HCT116 (cell line): ENCODE measurements around the gene ATP8A2. TPM values are rescaled to one million over a fixed set of nuclear protein-coding genes. Genes with fewer than 3 reads are reported as not detected.

Experiments
- ATAC-seq: fragments of 200-7000 bp; cut with Tn5 transposase; 2 replicates; pipeline ENCODE4 v1.9.1; 2020; ENCODE audit warnings: mild to moderate bottlenecking, moderate library complexity
- BruUV-seq: library from RNA; stranded (reverse); fragments of 400-500 nt; replicated peaks from 2 replicates; lab custom pipeline; 2021; lab: Mats Ljungman, UMichigan
- CTCF ChIA-PET: fragments of 300-600 bp; sonication (Branson Sonifier 250); formaldehyde crosslinking; loops from one replicate; lab custom pipeline; 2021; ENCODE audit warnings: antibody characterized with exemption; lab: Charles Lee
- POLR2A ChIA-PET: fragments of 300-600, 350-600 bp; sonication (Branson Sonifier 250); formaldehyde crosslinking; loops from one replicate; lab custom pipeline; 2021; ENCODE audit warnings: antibody characterized with exemption; lab: Charles Lee
- RAD21 ChIA-PET, 2 experiments: fragments of 300-600 bp; sonication (Branson Sonifier 250); formaldehyde crosslinking; loops; one replicate each; lab custom pipeline; 2023; ENCODE audit warnings: low total read pairs in 2 of 2; ENCODE audit not compliant: uncharacterized antibody in 2 of 2, unreplicated experiment in 2 of 2, low non-redundant PET in 1 of 2; lab: Charles Lee
- DNase-seq: peaks from one replicate; pipeline ENCODE4 v3.0.0-alpha.2; 2010; ENCODE audit warnings: low read depth, low spot score
- H2AFZ ChIP-seq: fragments of 200-600 bp; shearing (Covaris generic), sonication (generic); 2 replicates; pipeline ENCODE4 v1.6.1; 2017; ENCODE audit warnings: low read depth, mixed run types, mixed read lengths, antibody characterized with exemption, low read length; ENCODE audit not compliant: poor library complexity, severe bottlenecking
- H3K27ac ChIP-seq: 2 replicates; pipeline ENCODE4 v1.5.1; 2012; ENCODE audit warnings: low read depth, low read length
- H3K27me3 ChIP-seq: fragments of 200-600 bp; sonication (generic); 2 replicates; pipeline ENCODE4 v1.6.1; 2016; ENCODE audit warnings: mixed run types, low read length, mixed read lengths; ENCODE audit not compliant: insufficient read depth
- H3K36me3 ChIP-seq, 2 experiments: fragments of 200-500 bp in 1 of 2; fragments of 200-600 bp in 1 of 2; sonication (Bioruptor generic) in 1 of 2; sonication (generic) in 1 of 2; 2 replicates each; pipeline versions ENCODE4 v1.5.1 to v1.6.1; 2014 to 2016; ENCODE audit warnings: low read length in 2 of 2, inconsistent platforms in 1 of 2, mixed read lengths in 1 of 2, mixed run types in 1 of 2; ENCODE audit not compliant: insufficient read depth in 2 of 2, control insufficient read depth in 1 of 2
- H3K4me1 ChIP-seq, 2 experiments: fragments of 200-600 bp in 1 of 2; sonication (generic) in 1 of 2; 2 replicates each; pipeline versions ENCODE4 v1.5.1 to v1.6.1; 2012 to 2017; ENCODE audit warnings: low read length in 2 of 2, inconsistent platforms in 1 of 2, mild to moderate bottlenecking in 1 of 2, mixed read lengths in 1 of 2, mixed run types in 1 of 2, moderate library complexity in 1 of 2; ENCODE audit not compliant: insufficient read depth in 2 of 2, control insufficient read depth in 1 of 2
- H3K4me2 ChIP-seq: fragments of 200-600 bp; sonication (generic); 2 replicates; pipeline ENCODE4 v1.6.1; 2017; ENCODE audit warnings: mixed run types, low read length, mixed read lengths
- H3K4me3 ChIP-seq, 2 experiments: fragments of 200-600 bp in 1 of 2; sonication (generic) in 1 of 2; replicated peaks in 1 of 2; 2 replicates each; pipeline ENCODE4 v1.5.1; 2011 to 2016; ENCODE audit warnings: low read length in 2 of 2, control low read depth in 1 of 2, low read depth in 1 of 2, mild to moderate bottlenecking in 1 of 2, mixed read lengths in 1 of 2, mixed run types in 1 of 2
- H3K79me2 ChIP-seq: fragments of 200-600 bp; sonication (generic); 2 replicates; pipeline ENCODE4 v1.6.1; 2017; ENCODE audit warnings: mild to moderate bottlenecking, mixed run types, low read length, moderate library complexity, mixed read lengths; ENCODE audit not compliant: insufficient read depth
- H3K9ac ChIP-seq: fragments of 200-600 bp; sonication (generic); 2 replicates; pipeline ENCODE4 v1.6.1; 2016; ENCODE audit warnings: low read length, mixed read lengths
- H3K9me2 ChIP-seq: fragments of 200-600 bp; sonication (generic), shearing (Covaris generic); 2 replicates; pipeline ENCODE4 v1.6.1; 2017; ENCODE audit warnings: mixed run types, mild to moderate bottlenecking, moderate library complexity; ENCODE audit not compliant: insufficient read depth
- H3K9me3 ChIP-seq, 2 experiments: fragments of 200-500 bp in 1 of 2; fragments of 200-600 bp in 1 of 2; sonication (Bioruptor generic) in 1 of 2; sonication (generic) in 1 of 2; 2 replicates each; pipeline ENCODE4 v1.6.1; 2014 to 2017; ENCODE audit warnings: low read length in 2 of 2, mixed read lengths in 2 of 2, inconsistent platforms in 1 of 2, low read depth in 1 of 2, mild to moderate bottlenecking in 1 of 2, mixed run types in 1 of 2, moderate library complexity in 1 of 2; ENCODE audit not compliant: control insufficient read depth in 1 of 2, insufficient read depth in 1 of 2
- H4K20me1 ChIP-seq: fragments of 200-600 bp; sonication (generic), shearing (Covaris generic); 2 replicates; pipeline ENCODE4 v1.6.1; 2017; ENCODE audit warnings: mixed run types, mild to moderate bottlenecking, moderate library complexity; ENCODE audit not compliant: insufficient read depth
- ATF3 ChIP-seq: IDR thresholded peaks from 2 replicates; pipeline ENCODE4 v1.6.1; 2012
- EGR1 ChIP-seq: IDR thresholded peaks from 2 replicates; pipeline ENCODE4 v1.6.1; 2012; ENCODE audit warnings: low read depth
- ELF1 ChIP-seq: IDR thresholded peaks from 2 replicates; pipeline ENCODE4 v1.6.1; 2012; ENCODE audit warnings: low read depth, borderline replicate concordance
- JUND ChIP-seq: IDR thresholded peaks from 2 replicates; pipeline ENCODE4 v1.6.1; 2012
- POLR2A ChIP-seq: IDR thresholded peaks from 2 replicates; pipeline ENCODE4 v1.7.0; 2011; ENCODE audit warnings: borderline replicate concordance; ENCODE audit not compliant: insufficient read depth, insufficient read length; ENCODE audit errors: extremely low read depth
- POLR2AphosphoS5 ChIP-seq: IDR thresholded peaks from 2 replicates; pipeline ENCODE4 v1.6.1; 2011; ENCODE audit warnings: mild to moderate bottlenecking, low read depth, low read length, moderate library complexity
- RAD21 ChIP-seq: IDR thresholded peaks from 2 replicates; pipeline ENCODE4 v1.6.1; 2012; ENCODE audit warnings: low read depth, mild to moderate bottlenecking
- SIN3A ChIP-seq: IDR thresholded peaks from 2 replicates; pipeline ENCODE4 v1.6.1; 2012; ENCODE audit warnings: low read depth
- SP1 ChIP-seq: IDR thresholded peaks from 2 replicates; pipeline ENCODE4 v1.6.1; 2012; ENCODE audit warnings: low read depth
- SRF ChIP-seq: IDR thresholded peaks from 2 replicates; pipeline ENCODE4 v1.6.1; 2012; ENCODE audit warnings: low read depth
- TCF7L2 ChIP-seq: IDR thresholded peaks from 2 replicates; pipeline ENCODE4 v1.7.0; 2011; ENCODE audit warnings: borderline replicate concordance, inconsistent platforms; ENCODE audit not compliant: insufficient read depth, insufficient read length; ENCODE audit errors: extremely low read depth
- YY1 ChIP-seq: IDR thresholded peaks from 2 replicates; pipeline ENCODE4 v1.6.1; 2011; ENCODE audit warnings: low read length, low read depth, moderate library complexity, mild to moderate bottlenecking; ENCODE audit not compliant: insufficient replicate concordance; ENCODE audit errors: extremely low read depth
- ZFX ChIP-seq: fragments of 450-650 bp; IDR thresholded peaks from 2 replicates; pipeline ENCODE4 v1.6.1; 2017
- ZNF274 ChIP-seq: fragments of 200-500 bp; sonication (Bioruptor generic); IDR thresholded peaks from 2 replicates; pipeline ENCODE4 v1.6.1; 2014; ENCODE audit warnings: mild to moderate bottlenecking, low read depth, low read length, inconsistent platforms
- intact Hi-C: fragments of 100-400 bp; cut with micrococcal nuclease; formaldehyde crosslinking; loops from 2 replicates; pipeline ENCODE4 v1.10.0; 2022
- total RNA-seq: library from RNA; stranded (reverse); gene quantifications from one replicate; pipeline ENCODE4 v1.2.1, GENCODE V29; 2021; ENCODE audit not compliant: unreplicated experiment
- TF ChIP-seq, protein P1 (sequence below), 3 experiments: fragments of 200-600 bp in 1 of 3; sonication (generic) in 1 of 3; IDR thresholded peaks in 2 of 3; conservative IDR thresholded peaks in 1 of 3; 2 replicates each; pipeline ENCODE4 v1.5.1; 2012 to 2017; ENCODE audit warnings: low read depth in 2 of 3, low read length in 2 of 3, antibody characterized with exemption in 1 of 3, borderline replicate concordance in 1 of 3, control low read depth in 1 of 3, mild to moderate bottlenecking in 1 of 3, mixed read lengths in 1 of 3, mixed run types in 1 of 3, moderate library complexity in 1 of 3; ENCODE audit not compliant: insufficient read depth in 1 of 3
- TF ChIP-seq, protein P2 (sequence below): IDR thresholded peaks from 2 replicates; pipeline ENCODE4 v1.6.1; 2012; ENCODE audit warnings: low read depth

Gene ATP8A2
- total RNA-seq, 1 experiment from 2014 or later = not detected

DNA sequence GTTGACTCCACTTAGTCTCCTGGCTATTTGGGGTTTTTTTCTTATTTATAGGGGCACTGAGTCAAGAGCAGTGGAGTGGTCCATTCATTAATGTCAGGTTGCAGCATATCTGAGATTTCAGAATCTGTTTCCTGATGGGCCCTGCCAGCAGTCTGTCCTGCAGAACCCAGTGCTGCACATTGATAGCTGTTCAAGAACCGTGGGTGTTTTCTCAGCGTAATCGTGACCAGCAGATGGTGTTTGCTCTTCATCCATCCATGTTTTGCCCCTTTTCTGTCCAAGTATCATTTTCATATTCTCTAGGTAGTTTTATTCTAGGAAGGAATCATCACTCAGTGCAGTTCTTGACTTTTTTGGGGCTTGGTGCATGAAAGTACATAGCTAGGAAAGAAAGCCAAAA lies 166.5 kb downstream of the ATP8A2 start:
- Histone ChIP-seq H3K27ac (no peak overlapping the region), H3K4me1 (no peaks in the 10 kb centered on the region), H3K9me3 (no peaks in the 10 kb centered on the region), H3K36me3 (no peaks in the 10 kb centered on the region), H3K79me2 (no peaks in the 10 kb centered on the region), H2AFZ (no peak overlapping the region), H3K4me3 (no peak overlapping the region), H3K9me2 (no peaks in the 10 kb centered on the region), H3K4me2 (no peak overlapping the region), H3K9ac (no peak overlapping the region), H3K27me3 (peaks cover 70% of the 10 kb centered on the region), H4K20me1 (no peaks in the 10 kb centered on the region)
- ChIA-PET CTCF (no interaction called here), RAD21 (no interaction called here), POLR2A (no interaction called here)
- DNase-seq (no peak), ATAC-seq (no peak)
- TF ChIP-seq ZFX = no peak
- no peak for TF ChIP-seq TCF7L2
- TF ChIP-seq RAD21 = no peak
- no peak for TF ChIP-seq SIN3A
- TF ChIP-seq YY1 = no peak
- no peak for TF ChIP-seq SRF
- TF ChIP-seq SP1 = no peak
- no peak for TF ChIP-seq EGR1
- TF ChIP-seq ELF1 = no peak
- no peak for TF ChIP-seq POLR2A
- no peak for TF ChIP-seq JUND
- no TSS peak for BruUV-seq
- intact Hi-C loops = no loop called here

GRCh38 chr13:25541434-25542123 lies 169.8 kb downstream of the ATP8A2 start:
- DNase-seq (no peak), ATAC-seq (no peak)
- peaks cover 63% of the 10 kb centered on the region for H3K27me3 ChIP-seq
- no peaks in the 10 kb centered on the region for H3K36me3 ChIP-seq
- intact Hi-C loops = no loop called here
- H3K9me2 ChIP-seq = no peaks in the 10 kb centered on the region
- no peaks in the 10 kb centered on the region for H3K79me2 ChIP-seq
- H3K4me3 ChIP-seq = no peak overlapping the region
- ChIA-PET CTCF (no interaction called here), RAD21 (no interaction called here), POLR2A (no interaction called here)
- no peak overlapping the region for H3K4me2 ChIP-seq
- no TSS peak for BruUV-seq
- H3K4me1 ChIP-seq = no peaks in the 10 kb centered on the region
- no peak overlapping the region for H3K27ac ChIP-seq
- H2AFZ ChIP-seq = no peak overlapping the region
- no peaks in the 10 kb centered on the region for H3K9me3 ChIP-seq
- H3K9ac ChIP-seq = no peak overlapping the region
- H4K20me1 ChIP-seq = no peaks in the 10 kb centered on the region
- TF ChIP-seq ZFX = no peak
- TF ChIP-seq, protein P1, sequence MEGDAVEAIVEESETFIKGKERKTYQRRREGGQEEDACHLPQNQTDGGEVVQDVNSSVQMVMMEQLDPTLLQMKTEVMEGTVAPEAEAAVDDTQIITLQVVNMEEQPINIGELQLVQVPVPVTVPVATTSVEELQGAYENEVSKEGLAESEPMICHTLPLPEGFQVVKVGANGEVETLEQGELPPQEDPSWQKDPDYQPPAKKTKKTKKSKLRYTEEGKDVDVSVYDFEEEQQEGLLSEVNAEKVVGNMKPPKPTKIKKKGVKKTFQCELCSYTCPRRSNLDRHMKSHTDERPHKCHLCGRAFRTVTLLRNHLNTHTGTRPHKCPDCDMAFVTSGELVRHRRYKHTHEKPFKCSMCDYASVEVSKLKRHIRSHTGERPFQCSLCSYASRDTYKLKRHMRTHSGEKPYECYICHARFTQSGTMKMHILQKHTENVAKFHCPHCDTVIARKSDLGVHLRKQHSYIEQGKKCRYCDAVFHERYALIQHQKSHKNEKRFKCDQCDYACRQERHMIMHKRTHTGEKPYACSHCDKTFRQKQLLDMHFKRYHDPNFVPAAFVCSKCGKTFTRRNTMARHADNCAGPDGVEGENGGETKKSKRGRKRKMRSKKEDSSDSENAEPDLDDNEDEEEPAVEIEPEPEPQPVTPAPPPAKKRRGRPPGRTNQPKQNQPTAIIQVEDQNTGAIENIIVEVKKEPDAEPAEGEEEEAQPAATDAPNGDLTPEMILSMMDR (IDR thresholded peaks at IDR 0.05 in 2 of 3, conservative IDR thresholded peaks at IDR 0.05 in 1 of 3; ENCODE audit: borderline replicate concordance in 1 of 3, insufficient read depth in 1 of 3, low read depth in 2 of 3, low read length in 2 of 3) = no peak
- TF ChIP-seq ATF3 = no peak
- no peak for TF ChIP-seq POLR2AphosphoS5
- no peak for TF ChIP-seq ZNF274
- TF ChIP-seq, protein P2, sequence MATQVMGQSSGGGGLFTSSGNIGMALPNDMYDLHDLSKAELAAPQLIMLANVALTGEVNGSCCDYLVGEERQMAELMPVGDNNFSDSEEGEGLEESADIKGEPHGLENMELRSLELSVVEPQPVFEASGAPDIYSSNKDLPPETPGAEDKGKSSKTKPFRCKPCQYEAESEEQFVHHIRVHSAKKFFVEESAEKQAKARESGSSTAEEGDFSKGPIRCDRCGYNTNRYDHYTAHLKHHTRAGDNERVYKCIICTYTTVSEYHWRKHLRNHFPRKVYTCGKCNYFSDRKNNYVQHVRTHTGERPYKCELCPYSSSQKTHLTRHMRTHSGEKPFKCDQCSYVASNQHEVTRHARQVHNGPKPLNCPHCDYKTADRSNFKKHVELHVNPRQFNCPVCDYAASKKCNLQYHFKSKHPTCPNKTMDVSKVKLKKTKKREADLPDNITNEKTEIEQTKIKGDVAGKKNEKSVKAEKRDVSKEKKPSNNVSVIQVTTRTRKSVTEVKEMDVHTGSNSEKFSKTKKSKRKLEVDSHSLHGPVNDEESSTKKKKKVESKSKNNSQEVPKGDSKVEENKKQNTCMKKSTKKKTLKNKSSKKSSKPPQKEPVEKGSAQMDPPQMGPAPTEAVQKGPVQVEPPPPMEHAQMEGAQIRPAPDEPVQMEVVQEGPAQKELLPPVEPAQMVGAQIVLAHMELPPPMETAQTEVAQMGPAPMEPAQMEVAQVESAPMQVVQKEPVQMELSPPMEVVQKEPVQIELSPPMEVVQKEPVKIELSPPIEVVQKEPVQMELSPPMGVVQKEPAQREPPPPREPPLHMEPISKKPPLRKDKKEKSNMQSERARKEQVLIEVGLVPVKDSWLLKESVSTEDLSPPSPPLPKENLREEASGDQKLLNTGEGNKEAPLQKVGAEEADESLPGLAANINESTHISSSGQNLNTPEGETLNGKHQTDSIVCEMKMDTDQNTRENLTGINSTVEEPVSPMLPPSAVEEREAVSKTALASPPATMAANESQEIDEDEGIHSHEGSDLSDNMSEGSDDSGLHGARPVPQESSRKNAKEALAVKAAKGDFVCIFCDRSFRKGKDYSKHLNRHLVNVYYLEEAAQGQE = no peak
- no peak for TF ChIP-seq SP1
- TF ChIP-seq RAD21 = no peak
